Measurements from ENCODE around the gene ITGB6.

ITGB6 gene

GRCh38 chr2:160077912-160078810 is 121.9 kb downstream of the ITGB6 start:
- DNase-seq = no peak

DNA sequence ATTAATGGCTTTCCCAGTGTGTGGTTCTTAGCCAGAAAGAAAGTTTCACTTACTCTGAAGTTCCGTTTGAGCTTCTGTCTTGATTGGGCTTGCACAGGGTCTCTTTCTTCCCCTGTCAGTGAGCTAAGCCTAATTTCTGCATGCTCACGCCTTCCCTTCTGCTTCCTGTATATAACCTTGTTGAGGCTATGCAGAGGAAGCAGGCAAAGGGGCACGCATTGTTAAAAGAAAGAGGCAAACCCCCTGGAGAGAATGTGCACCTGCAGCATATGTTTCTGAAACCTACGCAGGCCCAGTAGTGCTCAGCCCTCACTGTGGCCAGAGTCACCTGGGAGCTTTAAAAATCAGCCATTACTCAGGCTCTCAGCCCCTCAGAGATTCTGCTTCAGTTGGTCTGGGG is 123.2 kb downstream of the ITGB6 start:
- no peak for DNase-seq

DNA sequence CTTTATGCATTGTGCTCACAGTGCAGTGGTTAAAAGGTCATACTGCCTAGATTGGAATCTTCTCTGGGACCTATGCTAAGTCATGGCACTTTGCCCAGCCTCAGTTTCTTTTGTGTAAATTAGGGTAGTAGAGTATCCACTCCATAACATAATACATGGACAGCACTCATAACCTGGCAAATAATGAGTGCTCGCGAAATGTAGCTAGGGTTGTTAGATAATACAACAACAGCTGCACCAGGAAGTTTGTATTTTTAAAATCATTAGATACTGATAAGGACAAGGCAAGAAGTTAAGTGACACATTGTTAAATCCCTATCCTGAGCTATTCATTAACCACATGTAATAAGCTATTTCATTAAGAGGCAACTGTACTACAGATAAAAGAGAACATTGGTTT is 123.8 kb downstream of the ITGB6 start:
- no peak for DNase-seq

DNA sequence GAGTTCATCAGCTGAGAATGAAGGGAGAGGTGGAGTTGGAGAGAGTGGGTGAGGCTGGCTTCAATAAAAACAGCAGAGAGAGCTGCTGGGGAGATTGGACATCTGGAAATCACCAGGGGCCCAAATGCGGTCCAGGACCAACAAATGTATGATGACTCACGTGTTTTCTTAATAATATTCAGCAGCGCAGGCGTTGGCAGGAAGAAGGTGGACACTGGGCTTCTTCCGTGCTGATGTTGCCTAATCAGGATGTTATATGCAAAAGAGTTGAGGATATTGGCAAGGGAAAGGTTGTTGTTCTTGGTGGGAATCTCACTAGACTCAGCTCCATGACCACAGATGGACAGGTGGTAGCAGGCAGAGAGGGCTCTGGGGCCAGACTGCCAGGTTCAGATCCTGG is 124.9 kb downstream of the ITGB6 start:
- no peak for DNase-seq

DNA sequence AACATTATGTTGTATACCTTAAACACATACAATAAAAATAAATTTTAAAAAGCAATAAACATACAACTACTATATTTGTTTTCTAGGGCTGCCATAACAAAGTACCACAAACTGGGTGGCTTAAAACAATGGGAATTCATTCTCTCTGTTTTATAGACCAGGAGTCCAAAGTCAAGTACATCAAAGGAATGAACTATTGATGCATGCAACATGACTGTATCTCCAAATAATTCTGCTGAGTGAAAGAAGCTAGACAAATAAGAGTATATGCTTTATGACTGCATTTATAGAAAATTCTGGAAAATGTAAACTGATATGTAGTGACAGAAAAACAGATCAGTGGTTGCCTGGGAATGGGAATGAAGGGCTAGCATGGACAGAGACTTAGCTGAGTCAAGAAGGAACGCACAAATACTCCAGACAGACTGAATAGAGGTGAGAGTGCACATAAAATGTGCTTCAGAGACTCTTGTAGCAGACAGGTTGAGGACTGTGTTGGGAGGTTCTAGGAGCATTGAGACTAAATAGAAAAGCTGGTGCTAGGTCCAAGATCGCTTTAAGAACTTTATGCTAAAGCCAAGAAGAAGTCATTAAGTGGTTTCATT is 126.7 kb downstream of the ITGB6 start:
- DNase-seq = no peak

DNA sequence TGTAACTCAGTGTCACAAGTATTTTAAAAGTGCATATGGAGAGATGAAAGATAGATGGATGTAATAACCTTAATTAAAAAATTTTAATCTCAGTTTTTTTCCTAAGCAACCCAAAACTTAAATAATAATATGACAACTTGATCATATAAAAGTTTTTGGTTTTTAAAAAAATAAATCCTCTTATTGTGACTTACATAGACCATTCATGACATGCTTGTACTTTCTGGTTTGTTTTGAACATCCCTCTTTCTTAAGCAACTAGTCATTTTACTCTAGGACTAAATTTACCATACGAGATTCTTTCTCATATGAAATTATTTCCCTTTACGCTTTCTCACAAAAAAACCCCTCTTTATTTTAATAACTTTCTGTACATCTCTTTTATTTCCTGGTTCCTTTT is 131.2 kb downstream of the ITGB6 start:
- DNase-seq = no peak

- DNase-seq = no peak
Measured at GRCh38 chr2:160064916-160065315, 135.2 kb downstream of the ITGB6 start.

DNA sequence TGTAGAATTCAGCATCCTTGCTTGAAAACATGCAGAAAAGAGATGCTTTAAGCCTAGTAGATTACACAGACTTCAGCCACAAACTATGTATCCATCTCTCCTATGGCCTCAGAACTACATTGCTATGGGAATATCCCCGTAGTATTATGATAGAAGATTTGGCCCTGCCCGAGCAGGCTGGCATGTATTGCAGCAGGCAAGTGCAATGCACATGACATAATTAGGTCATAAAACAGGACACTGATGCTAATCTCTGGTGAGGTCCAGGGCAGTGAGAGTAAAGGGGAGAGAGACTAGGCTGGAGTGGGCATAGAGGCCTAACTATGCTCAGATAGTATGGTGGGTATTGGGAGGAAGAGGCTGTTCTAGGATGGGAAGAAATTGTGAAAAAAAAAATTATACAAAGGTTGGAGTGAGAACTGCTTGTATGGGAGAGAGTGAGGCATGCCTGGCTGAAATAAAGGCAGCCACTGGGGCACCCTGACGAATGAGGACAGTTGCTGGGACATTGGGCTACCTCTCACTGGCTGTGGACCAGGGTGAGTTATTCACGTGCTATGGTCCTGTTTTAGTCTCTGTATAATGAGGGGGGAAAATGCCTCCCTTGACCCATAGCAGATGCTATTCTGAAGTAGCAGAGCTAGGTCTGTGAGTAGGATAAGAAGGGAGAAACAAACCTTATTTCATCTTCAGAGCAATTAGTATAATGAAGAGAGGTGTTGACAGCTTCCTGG is 136.0 kb downstream of the ITGB6 start:
- no peak for DNase-seq

- DNase-seq = no peak
Measured at GRCh38 chr2:160063271-160063670, 136.8 kb downstream of the ITGB6 start.

GRCh38 chr2:160062292-160063005 is 137.6 kb downstream of the ITGB6 start, which contains the start of gene PLA2R1:
TSS of gene PLA2R1 (minus strand) at chr2:160062615. CDS start at chr2:160062403, 212 bp downstream.
- DNase-seq = peak in 1 of 4 experiments; percentile 1

- DNase-seq = no peak
Measured at GRCh38 chr2:160061944-160062291, 138.2 kb downstream of the ITGB6 start.

DNA sequence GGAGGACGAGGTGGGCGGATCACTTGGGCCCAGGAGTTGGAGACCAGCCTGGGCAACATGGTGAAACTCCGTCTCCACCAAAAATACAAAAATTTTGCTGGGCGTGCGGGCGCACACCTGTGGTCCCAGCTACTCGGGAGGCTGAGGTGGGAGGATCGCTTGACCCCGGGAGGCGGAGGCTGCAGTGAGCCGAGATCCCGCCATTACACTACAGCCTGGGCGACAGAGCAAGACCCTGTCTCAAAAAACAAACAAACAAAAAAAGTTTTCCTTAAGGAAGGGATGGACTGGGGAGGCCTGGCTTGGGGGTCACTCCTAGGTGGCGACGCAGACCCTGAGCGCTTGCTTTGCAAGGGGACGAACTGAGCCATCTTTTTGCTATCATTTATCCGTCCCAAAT is 138.5 kb downstream of the ITGB6 start:
- no peak for DNase-seq

DNA sequence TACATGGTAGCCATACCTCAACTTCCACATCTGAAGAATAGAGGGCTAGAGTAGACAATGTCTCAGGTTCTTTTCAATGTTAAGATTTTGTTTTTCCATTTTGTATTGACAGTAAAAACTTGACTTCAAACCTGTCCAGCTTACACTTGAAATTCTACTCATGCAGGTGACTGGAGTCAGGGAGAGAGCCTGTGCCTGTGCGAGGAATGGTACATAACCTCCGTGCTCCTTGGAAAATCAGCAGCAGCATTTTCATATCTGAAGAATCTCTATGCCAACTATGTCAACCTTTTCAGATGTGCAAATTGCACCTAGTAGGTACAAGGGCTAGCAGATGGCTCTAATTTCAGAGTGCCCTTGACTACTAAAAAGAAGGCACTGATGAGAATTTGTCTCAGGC is 139.8 kb downstream of the ITGB6 start:
- DNase-seq = no peak

GRCh38 chr2:160057356-160057755 is 142.7 kb downstream of the ITGB6 start:
- DNase-seq = no peak

- DNase-seq = no peak
Measured at GRCh38 chr2:160055726-160056108, 144.4 kb downstream of the ITGB6 start.

- DNase-seq = no peak
Measured at GRCh38 chr2:160054984-160055725, 144.9 kb downstream of the ITGB6 start.

DNA sequence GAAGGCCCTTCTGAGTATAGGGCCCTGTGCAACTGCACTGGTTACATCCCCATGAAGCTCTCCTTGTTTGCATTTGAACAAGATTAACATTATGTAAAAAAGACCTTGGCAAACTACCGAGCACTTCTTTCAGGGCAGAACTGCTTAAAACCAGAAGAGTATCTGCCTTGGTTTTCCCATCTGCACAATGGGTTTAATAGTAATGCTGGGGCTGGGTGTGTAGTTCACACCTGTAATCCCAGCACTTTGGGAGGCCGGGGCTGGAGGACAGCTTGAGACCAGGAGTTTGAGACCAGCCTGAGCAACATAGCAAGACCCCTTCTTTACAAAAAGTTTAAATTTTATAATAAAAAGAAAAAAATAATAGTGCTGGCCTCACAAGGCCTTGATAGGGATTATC is 146.1 kb downstream of the ITGB6 start:
- no peak for DNase-seq

DNA sequence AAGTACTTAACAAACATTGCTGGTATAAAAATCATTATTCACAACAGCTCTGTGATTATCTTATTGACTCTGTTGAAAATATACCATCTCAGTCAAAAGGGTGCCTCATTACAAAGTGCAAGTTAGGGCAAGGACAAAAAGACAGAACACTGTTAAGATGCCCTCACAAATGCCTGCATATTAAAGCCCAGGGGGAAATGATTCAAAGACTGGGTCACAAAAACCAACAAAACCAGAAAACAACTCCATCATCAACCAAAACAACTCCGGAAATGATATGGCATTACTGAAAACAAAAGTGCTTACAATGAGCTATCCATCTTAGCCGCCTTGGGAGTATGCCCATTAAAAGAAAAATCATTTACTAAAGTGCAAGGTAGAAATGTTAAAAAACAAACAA is 147.5 kb downstream of the ITGB6 start:
- no peak for DNase-seq

- no peak for DNase-seq
Measured at GRCh38 chr2:160051371-160051800, 148.7 kb downstream of the ITGB6 start.

- no peak for DNase-seq
Measured at GRCh38 chr2:160050147-160050546, 149.9 kb downstream of the ITGB6 start.
